Peyer's patch (tissue), 4 donors: ENCODE measurements around the gene GPR21.

ENCODE experiments used
- CTCF ChIP-seq, 6 experiments: fragments of 450-650 bp in 4 of 6; fragments of 200-600 bp in 2 of 6; sonication (generic) in 1 of 6; IDR thresholded peaks; one replicate each; pipeline ENCODE4 v1.5.1; 2017 to 2019; ENCODE audit warnings: antibody characterized with exemption in 6 of 6, mild to moderate bottlenecking in 3 of 6, moderate library complexity in 1 of 6
- POLR2A ChIP-seq, 2 donors: fragments of 450-650 bp; IDR thresholded peaks; one replicate each; pipeline ENCODE4 v1.5.1; 2017; ENCODE audit warnings: antibody characterized with exemption in 2 of 2, mild to moderate bottlenecking in 2 of 2, moderate library complexity in 2 of 2

DNA sequence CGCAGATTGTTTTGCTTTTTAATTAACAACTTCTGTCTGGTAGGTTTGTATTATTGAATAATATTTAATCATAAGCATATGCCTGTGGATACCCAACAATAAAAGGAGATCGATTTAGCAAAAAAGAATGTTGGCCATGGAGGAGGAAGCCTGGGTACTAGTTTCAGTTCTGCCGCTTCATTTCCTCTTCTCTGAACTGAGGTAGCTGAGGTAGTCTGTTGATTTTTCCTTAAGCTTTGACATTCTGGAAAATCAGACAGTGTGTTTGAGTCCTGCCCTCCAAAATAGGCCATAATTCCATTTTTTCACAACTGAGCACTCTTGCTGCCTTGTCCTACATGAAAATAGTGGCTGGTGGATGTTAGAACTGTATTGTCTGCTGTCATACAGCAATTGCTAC lies 6.0 kb upstream of the GPR21 start:
- TF ChIP-seq CTCF (IDR thresholded peaks at IDR 0.05), result no peak
- TF ChIP-seq POLR2A (IDR thresholded peaks at IDR 0.05), result no peak
